DND-41 (cell line): ENCODE measurements around the gene IDUA.

Experiments used
- ATAC-seq: fragments of 200-7000 bp; cut with Tn5 transposase; 3 replicates; pipeline ENCODE4 v1.9.1; 2021; ENCODE audit warnings: low read depth; ENCODE audit not compliant: insufficient read depth
- DNase-seq: peaks from one replicate; pipeline ENCODE4 v3.0.0-alpha.2; 2020
- H2AFZ ChIP-seq: 2 replicates; pipeline ENCODE4 v1.6.0; 2012; ENCODE audit warnings: low read depth, low read length
- H3K27ac ChIP-seq: 2 replicates; pipeline ENCODE4 v1.5.1; 2012; ENCODE audit warnings: low read length, inconsistent platforms
- H3K27me3 ChIP-seq: fragments of 200-600 bp; sonication (generic); 2 replicates; pipeline ENCODE4 v1.6.0; 2012; ENCODE audit warnings: low read length, mild to moderate bottlenecking, inconsistent platforms; ENCODE audit not compliant: insufficient read depth, poor library complexity
- H3K36me3 ChIP-seq: 2 replicates; pipeline ENCODE4 v1.5.1; 2012; ENCODE audit warnings: low read length, inconsistent platforms; ENCODE audit not compliant: insufficient read depth
- H3K4me1 ChIP-seq: 2 replicates; pipeline ENCODE4 v1.5.1; 2012; ENCODE audit warnings: mild to moderate bottlenecking, low read length; ENCODE audit not compliant: insufficient read depth
- H3K4me2 ChIP-seq: 2 replicates; pipeline ENCODE4 v1.6.0; 2012; ENCODE audit warnings: mild to moderate bottlenecking, moderate library complexity, low read length, inconsistent platforms; ENCODE audit not compliant: insufficient read depth
- H3K4me3 ChIP-seq, 2 experiments: fragments of 200-600 bp in 1 of 2; shearing (Covaris generic) in 1 of 2; 2 replicates each; pipeline ENCODE4 v1.5.1; 2012 to 2016; ENCODE audit warnings: inconsistent platforms in 2 of 2, low read length in 2 of 2, mild to moderate bottlenecking in 2 of 2, low read depth in 1 of 2, moderate library complexity in 1 of 2
- H3K79me2 ChIP-seq: 2 replicates; pipeline ENCODE4 v1.6.0; 2012; ENCODE audit warnings: low read length, inconsistent platforms; ENCODE audit not compliant: insufficient read depth
- H3K9ac ChIP-seq: 2 replicates; pipeline ENCODE4 v1.6.0; 2012; ENCODE audit warnings: low read depth, mild to moderate bottlenecking, inconsistent platforms, low read length, moderate library complexity
- H3K9me3 ChIP-seq: 2 replicates; pipeline ENCODE4 v1.5.1; 2012; ENCODE audit warnings: low read length, moderate library complexity, mild to moderate bottlenecking, inconsistent platforms; ENCODE audit not compliant: insufficient read depth, severe bottlenecking
- H4K20me1 ChIP-seq: 2 replicates; pipeline ENCODE4 v1.6.0; 2012; ENCODE audit warnings: low read length; ENCODE audit not compliant: insufficient read depth
- CTCF ChIP-seq: IDR thresholded peaks from 2 replicates; pipeline ENCODE4 v1.5.1; 2012; ENCODE audit warnings: borderline replicate concordance, low read length, moderate library complexity, mild to moderate bottlenecking; ENCODE audit not compliant: poor library complexity, severe bottlenecking; ENCODE audit errors: extremely low read depth
- EZH2 ChIP-seq: IDR thresholded peaks from 3 replicates; pipeline ENCODE4 v1.6.1; 2012; ENCODE audit warnings: borderline replicate concordance, low read depth, mild to moderate bottlenecking, moderate library complexity, low read length, inconsistent platforms; ENCODE audit not compliant: severe bottlenecking

The IDUA gene

GRCh38 chr4:966266-967112, 20.4 kb upstream of the IDUA start:
- Histone ChIP-seq H3K36me3 (peaks cover 58% of the 10 kb centered on the region), H4K20me1 (peaks cover 26% of the 10 kb centered on the region), H3K4me3 (no peak overlapping the region), H3K4me1 (peaks cover 5% of the 10 kb centered on the region; the same call in 1 of the 2 replicates), H3K9me3 (no peaks in the 10 kb centered on the region), H3K27ac (no peak overlapping the region), H3K79me2 (peaks cover 6% of the 10 kb centered on the region; the same call in 1 of the 2 replicates), H2AFZ (no peak overlapping the region), H3K27me3 (no peaks in the 10 kb centered on the region), H3K4me2 (no peak overlapping the region), H3K9ac (no peak overlapping the region)
- TF ChIP-seq EZH2 (no peak), CTCF (no peak)
- ATAC-seq: no peak
- DNase-seq: no peak

DNA sequence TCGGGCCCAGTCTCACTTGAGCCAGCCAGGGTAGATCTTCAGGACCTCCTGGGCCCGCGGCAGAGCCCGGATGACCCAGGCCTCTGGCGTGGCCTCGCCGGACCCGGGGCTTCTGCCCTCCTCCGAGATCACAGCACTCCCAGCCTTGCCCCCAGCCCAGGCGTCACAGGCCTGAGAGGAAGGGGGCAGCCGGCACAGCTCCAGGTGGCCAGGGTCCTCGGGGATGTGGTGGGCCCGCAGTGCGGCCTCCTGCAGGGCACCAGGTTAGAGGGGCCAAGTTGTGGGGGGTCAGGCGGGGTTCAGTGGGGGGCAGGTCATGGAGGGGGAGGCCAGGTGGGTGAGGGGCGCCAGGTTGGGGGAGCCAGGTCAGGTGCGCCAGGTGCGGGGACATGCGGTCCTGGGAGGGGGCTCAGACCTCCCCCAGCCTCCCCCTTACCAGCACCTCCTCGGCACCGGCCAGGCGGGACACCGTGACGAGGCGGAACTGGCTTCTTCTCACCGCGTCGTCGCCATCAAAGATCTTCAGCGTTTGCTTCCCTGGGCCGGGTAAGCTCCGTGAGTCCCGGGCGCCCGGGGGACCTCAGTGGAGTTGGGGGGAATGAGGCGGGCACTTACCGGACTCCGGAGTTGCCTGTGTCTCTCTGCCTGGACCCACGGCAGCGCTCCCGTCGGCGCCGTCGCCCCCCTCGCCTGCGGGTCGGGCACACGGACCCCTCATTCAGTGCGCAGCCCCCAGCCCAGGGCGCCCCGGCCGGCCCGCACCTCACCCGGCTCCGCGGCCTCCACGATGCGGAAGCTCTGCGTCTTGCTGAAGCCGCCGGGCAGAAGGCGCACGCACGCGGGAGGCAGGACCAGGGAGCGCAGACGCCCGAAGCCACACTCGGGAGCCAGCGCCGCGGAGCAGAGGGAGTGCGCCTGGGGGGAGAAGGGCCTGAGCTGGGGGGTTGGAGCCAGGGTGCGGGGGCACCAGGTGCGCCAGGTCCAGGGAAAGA, 19.4 kb upstream of the IDUA start:
- Histone ChIP-seq H3K36me3 (peaks cover 49% of the 10 kb centered on the region), H3K4me2 (no peak overlapping the region), H3K79me2 (peaks cover 14% of the 10 kb centered on the region), H3K4me3 (no peak overlapping the region), H3K27me3 (no peaks in the 10 kb centered on the region), H4K20me1 (peaks cover 32% of the 10 kb centered on the region), H2AFZ (no peak overlapping the region), H3K27ac (no peak overlapping the region), H3K9ac (no peak overlapping the region), H3K4me1 (peaks cover 14% of the 10 kb centered on the region), H3K9me3 (no peaks in the 10 kb centered on the region)
- ATAC-seq (no peak), DNase-seq (no peak)
- no peak for TF ChIP-seq CTCF
- TF ChIP-seq EZH2: no peak

GRCh38 chr4:968221-968620, 18.6 kb upstream of the IDUA start:
- Histone ChIP-seq H3K27me3 (no peaks in the 10 kb centered on the region), H3K27ac (no peak overlapping the region), H3K4me3 (no peak overlapping the region), H3K9me3 (no peaks in the 10 kb centered on the region), H4K20me1 (peaks cover 34% of the 10 kb centered on the region), H3K79me2 (peaks cover 22% of the 10 kb centered on the region), H3K4me1 (peaks cover 19% of the 10 kb centered on the region), H3K36me3 (peaks cover 41% of the 10 kb centered on the region), H3K9ac (no peak overlapping the region), H2AFZ (no peak overlapping the region), H3K4me2 (no peak overlapping the region)
- ATAC-seq: no peak
- TF ChIP-seq EZH2 (no peak), CTCF (no peak)
- no peak for DNase-seq
